ENCODE results near the gene PIK3CA.
"Not testable (repeated sequence)": the region's sequence is repeated elsewhere in the genome, so short reads cannot be mapped to it uniquely, and the experiment has no call there.

The PIK3CA gene

GRCh38 chr3:179196700-179197099 lies 48.5 kb downstream of the PIK3CA start:
- in situ Hi-C loops (cut with MboI; ENCODE audit: low sequenced_read_pairs, unreplicated experiment): no loop called here
- no peak for TF ChIP-seq CTCF (IDR thresholded peaks at IDR 0.05; ENCODE audit: borderline replicate concordance, control extremely low read depth, extremely low read depth, insufficient read depth, missing control alignments)
- DNase-seq (ENCODE audit: low spot score): no peak

- no peak for DNase-seq (ENCODE audit: low spot score)
- no peak for TF ChIP-seq CTCF (IDR thresholded peaks at IDR 0.05; ENCODE audit: borderline replicate concordance, control extremely low read depth, extremely low read depth, insufficient read depth, missing control alignments)
- in situ Hi-C loops (cut with MboI; ENCODE audit: low sequenced_read_pairs, unreplicated experiment): no loop called here
Measured at GRCh38 chr3:179200790-179201189, 52.6 kb downstream of the PIK3CA start.

GRCh38 chr3:179215550-179215949 lies 67.4 kb downstream of the PIK3CA start:
- in situ Hi-C loops (cut with MboI; ENCODE audit: low sequenced_read_pairs, unreplicated experiment); DNase-seq (ENCODE audit: low spot score): not testable (repeated sequence)

GRCh38 chr3:179218213-179218612 lies 70.1 kb downstream of the PIK3CA start:
- DNase-seq (ENCODE audit: low spot score); in situ Hi-C loops (cut with MboI; ENCODE audit: low sequenced_read_pairs, unreplicated experiment): not testable (repeated sequence)

- in situ Hi-C loops (cut with MboI; ENCODE audit: low sequenced_read_pairs, unreplicated experiment): no loop called here
- no peak for TF ChIP-seq CTCF (IDR thresholded peaks at IDR 0.05; ENCODE audit: borderline replicate concordance, control extremely low read depth, extremely low read depth, insufficient read depth, missing control alignments)
- DNase-seq (ENCODE audit: low spot score): no peak
Measured at GRCh38 chr3:179223548-179223947, 75.4 kb downstream of the PIK3CA start.

GRCh38 chr3:179224584-179224983 lies 76.4 kb downstream of the PIK3CA start:
- in situ Hi-C loops (cut with MboI; ENCODE audit: low sequenced_read_pairs, unreplicated experiment): no loop called here
- no peak for DNase-seq (ENCODE audit: low spot score)
- TF ChIP-seq CTCF (IDR thresholded peaks at IDR 0.05; ENCODE audit: borderline replicate concordance, control extremely low read depth, extremely low read depth, insufficient read depth, missing control alignments): no peak

GRCh38 chr3:179227349-179227748 lies 79.2 kb downstream of the PIK3CA start:
- DNase-seq (ENCODE audit: low spot score): no peak
- in situ Hi-C loops (cut with MboI; ENCODE audit: low sequenced_read_pairs, unreplicated experiment): no loop called here
- no peak for TF ChIP-seq CTCF (IDR thresholded peaks at IDR 0.05; ENCODE audit: borderline replicate concordance, control extremely low read depth, extremely low read depth, insufficient read depth, missing control alignments)

- TF ChIP-seq CTCF (IDR thresholded peaks at IDR 0.05; ENCODE audit: borderline replicate concordance, control extremely low read depth, extremely low read depth, insufficient read depth, missing control alignments): no peak
- in situ Hi-C loops (cut with MboI; ENCODE audit: low sequenced_read_pairs, unreplicated experiment): no loop called here
Measured at GRCh38 chr3:179229177-179229576, 81.0 kb downstream of the PIK3CA start.

More at GRCh38 chr3:179229177-179229576, 81.0 kb downstream of the PIK3CA start:
- DNase-seq (ENCODE audit: low spot score): no peak
